Activated CD4-positive, alpha-beta T cell treated with anti-CD3 and anti-CD28 coated beads for 36 hours (primary cell): Measurements from ENCODE around the gene CALHM6. TPM values are rescaled to one million over a fixed set of nuclear protein-coding genes. Genes with fewer than 3 reads are reported as not detected.
A peak's percentile ranks its signal among the peaks of the same experiment; 100 is the strongest.

Source experiments
- ATAC-seq: fragments of 200-7000 bp; cut with Tn5 transposase; one replicate; pipeline ENCODE4 v1.10.0; 2021; ENCODE audit warnings: mild to moderate bottlenecking, moderate library complexity
- CTCF ChIA-PET: fragments of 350-600 bp; sonication (Branson Sonifier 250); formaldehyde crosslinking; loops from one replicate; lab custom pipeline; 2021; ENCODE audit warnings: antibody characterized with exemption; lab: Charles Lee
- POLR2A ChIA-PET: fragments of 350-600 bp; sonication (Branson Sonifier 250); formaldehyde crosslinking; loops from one replicate; lab custom pipeline; 2021; ENCODE audit warnings: antibody characterized with exemption, inconsistent platforms; lab: Charles Lee
- DNase-seq: peaks from one replicate; pipeline ENCODE4 v3.0.0-alpha.2; 2020
- H3K27ac Mint-ChIP-seq: one replicate; pipeline ENCODE4 v1.8.0; 2021; ENCODE audit warnings: mixed read lengths
- H3K27me3 Mint-ChIP-seq: one replicate; pipeline ENCODE4 v1.8.0; 2021; ENCODE audit warnings: mixed read lengths
- H3K36me3 Mint-ChIP-seq: one replicate; pipeline ENCODE4 v1.8.0; 2021; ENCODE audit warnings: low read depth, mixed read lengths
- H3K4me1 Mint-ChIP-seq: one replicate; pipeline ENCODE4 v1.8.0; 2021; ENCODE audit warnings: mixed read lengths
- H3K4me3 Mint-ChIP-seq: one replicate; pipeline ENCODE4 v1.8.0; 2021; ENCODE audit warnings: mild to moderate bottlenecking, moderate library complexity, mixed read lengths
- H3K9me3 Mint-ChIP-seq: one replicate; pipeline ENCODE4 v1.8.0; 2021; ENCODE audit warnings: low read depth, mixed read lengths
- intact Hi-C, 2 experiments: fragments of 100-400 bp; cut with DNase I in 1 of 2; cut with micrococcal nuclease in 1 of 2; formaldehyde crosslinking; loops; one replicate each; pipeline versions ENCODE4 v1.14.2 to v1.15.1; 2022 to 2024; cut with DNase I, micrococcal nuclease
- total RNA-seq, 2 experiments: library from RNA; stranded (reverse); gene quantifications; one replicate each; pipeline ENCODE4 v1.2.3, GENCODE V29; 2021

Gene CALHM6
- total RNA-seq: 10 to 100 TPM in 1 of 2 experiments, 1 to 10 TPM in 1; 7.1 to 10.0 TPM

DNA sequence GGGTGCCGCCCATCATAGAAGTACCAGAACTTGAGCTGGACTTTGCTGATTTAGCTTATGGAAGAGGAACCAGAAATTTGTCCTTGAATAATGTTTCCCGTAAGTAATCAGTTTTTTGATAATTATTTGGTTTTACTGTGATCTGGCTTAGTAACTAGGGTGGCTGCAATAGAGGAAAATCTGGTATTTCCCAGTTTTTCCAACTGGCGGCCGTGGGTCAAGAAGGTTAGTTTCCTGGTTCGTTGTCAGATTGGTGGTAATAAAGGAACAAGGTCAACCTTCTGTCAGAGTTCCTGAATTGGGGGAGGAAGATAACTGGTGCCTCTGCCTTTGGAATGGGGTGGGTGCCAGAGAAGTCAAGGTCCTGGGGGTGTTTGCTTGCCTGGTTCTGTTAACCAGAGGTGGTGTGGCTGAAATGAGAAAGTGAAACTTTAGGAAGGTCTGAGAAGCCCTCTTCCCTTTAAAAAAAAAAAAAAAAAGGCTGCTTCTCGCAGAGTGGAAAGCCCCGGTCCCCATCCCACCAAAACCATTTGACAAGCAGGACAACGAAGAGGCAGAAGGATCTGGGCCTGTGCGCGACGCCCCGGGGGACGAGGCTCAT lies at the start of gene CALHM6:
Gene CALHM6, plus strand, starts transcription at position 45 of the 601 bp plus-strand sequence. Its CDS starts 555 bp downstream, at position 600.
- CTCF ChIA-PET: interaction anchor here (0.6 to 1.2 kb wide), 2 partner anchors 24 to 123 kb away, joined by 3 read pairs; no protein-coding TSS in a partner anchor
- DNase-seq (no peak), ATAC-seq (no peak)
- POLR2A ChIA-PET: no interaction called here
- Mint-ChIP-seq H3K36me3 (no peaks in the 10 kb centered on the region), H3K27me3 (peaks cover 31% of the 10 kb centered on the region), H3K27ac (peak within 1 kb of the TSS; percentile 79), H3K4me1 (peaks cover 34% of the 10 kb centered on the region), H3K4me3 (peak within 1 kb of the TSS; percentile 57), H3K9me3 (no peaks in the 10 kb centered on the region)
- intact Hi-C loops: loop anchor here (5.0 kb wide), 3 partner anchors 179 to 359 kb away; partner anchors contain the start of genes NT5DC1 (in 1 of the 2) and TSPYL1 (in 1 of the 2)

DNA sequence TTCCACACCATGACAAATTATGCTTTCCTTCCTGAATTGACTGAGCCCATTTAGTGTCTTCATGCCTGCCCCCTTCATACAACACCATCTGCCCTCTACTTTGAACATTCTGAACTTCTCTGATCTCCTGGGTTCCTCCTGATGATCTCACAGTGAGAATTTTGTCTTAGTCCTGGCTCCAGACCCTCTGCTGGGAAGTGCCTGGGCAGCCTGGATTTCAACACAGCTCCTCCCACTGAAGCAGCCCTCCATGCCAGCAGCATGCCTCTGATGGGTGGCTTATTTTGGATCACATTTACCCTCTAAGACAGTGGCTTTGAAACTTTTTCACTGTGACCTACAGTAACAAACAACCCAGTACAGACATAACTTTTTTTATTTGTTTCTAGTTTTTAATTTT lies 48.9 kb upstream of the CALHM6 start:
- DNase-seq (no peak), ATAC-seq (no peak)
- POLR2A ChIA-PET: no interaction called here
- Mint-ChIP-seq H3K4me1 (peaks cover 2% of the 10 kb centered on the region), H3K36me3 (no peaks in the 10 kb centered on the region), H3K27ac (no peak overlapping the region), H3K4me3 (no peak overlapping the region), H3K27me3 (no peaks in the 10 kb centered on the region), H3K9me3 (no peaks in the 10 kb centered on the region)
- intact Hi-C loops: no loop called here
- CTCF ChIA-PET: no interaction called here

DNA sequence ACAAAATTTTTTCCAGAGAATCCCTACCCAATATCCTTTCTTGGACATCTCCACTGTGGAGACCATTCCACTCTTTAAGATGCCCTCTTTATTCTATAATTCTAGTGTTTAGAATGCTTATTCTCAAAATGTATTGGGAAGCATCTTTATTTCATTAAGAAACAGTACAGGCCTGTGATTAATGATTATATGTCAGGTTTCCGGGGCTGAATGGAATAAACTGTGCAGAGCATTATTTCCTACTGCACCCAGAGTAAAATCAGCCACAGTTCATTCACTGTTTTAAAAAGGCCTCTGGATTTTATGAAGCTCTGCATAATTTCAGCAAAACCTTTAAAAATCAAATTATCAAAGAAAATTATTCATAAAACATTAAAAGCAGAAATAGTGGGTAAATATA lies 47.8 kb upstream of the CALHM6 start:
- Mint-ChIP-seq H3K9me3 (no peaks in the 10 kb centered on the region), H3K4me3 (no peak overlapping the region), H3K27me3 (no peaks in the 10 kb centered on the region), H3K27ac (no peak overlapping the region), H3K36me3 (no peaks in the 10 kb centered on the region), H3K4me1 (peaks cover 2% of the 10 kb centered on the region)
- ChIA-PET CTCF (interaction anchor here (1.0 kb wide), 1 partner anchor 9 kb away, joined by 3 read pairs; no protein-coding TSS in a partner anchor), POLR2A (no interaction called here)
- DNase-seq (no peak), ATAC-seq (no peak)
- intact Hi-C loops: no loop called here

- POLR2A ChIA-PET: no interaction called here
- no peak for ATAC-seq
- intact Hi-C loops: no loop called here
- Mint-ChIP-seq H3K36me3 (no peaks in the 10 kb centered on the region), H3K9me3 (no peaks in the 10 kb centered on the region), H3K4me3 (no peak overlapping the region), H3K27ac (no peak overlapping the region), H3K27me3 (no peaks in the 10 kb centered on the region), H3K4me1 (peaks cover 4% of the 10 kb centered on the region)
- CTCF ChIA-PET: no interaction called here
- DNase-seq: no peak
These were observed 43.5 kb upstream of the CALHM6 start for GRCh38 chr6:116417661-116418060.

GRCh38 chr6:116419069-116419786 lies 41.9 kb upstream of the CALHM6 start:
- no peak overlapping the region for H3K4me3 Mint-ChIP-seq
- H3K9me3 Mint-ChIP-seq: no peaks in the 10 kb centered on the region
- no peaks in the 10 kb centered on the region for H3K36me3 Mint-ChIP-seq
- H3K27me3 Mint-ChIP-seq: no peaks in the 10 kb centered on the region
- ChIA-PET POLR2A (no interaction called here), CTCF (interaction anchor here (1.5 to 1.6 kb wide), 2 partner anchors 9 to 132 kb away, joined by 4 to 5 read pairs; no protein-coding TSS in a partner anchor)
- H3K4me1 Mint-ChIP-seq: peaks cover 4% of the 10 kb centered on the region
- intact Hi-C loops: no loop called here
- DNase-seq (no peak), ATAC-seq (peak; percentile 51)
- H3K27ac Mint-ChIP-seq: peak overlapping the region; percentile 49

- H3K9me3 Mint-ChIP-seq: no peaks in the 10 kb centered on the region
- H3K4me1 Mint-ChIP-seq: peaks cover 4% of the 10 kb centered on the region
- ATAC-seq (no peak), DNase-seq (no peak)
- intact Hi-C loops: no loop called here
- ChIA-PET CTCF (interaction anchor here (0.6 kb wide), 1 partner anchor 159 kb away, joined by 3 read pairs; no protein-coding TSS in a partner anchor), POLR2A (no interaction called here)
- no peak overlapping the region for H3K27ac Mint-ChIP-seq
- no peak overlapping the region for H3K4me3 Mint-ChIP-seq
- no peaks in the 10 kb centered on the region for H3K36me3 Mint-ChIP-seq
- no peaks in the 10 kb centered on the region for H3K27me3 Mint-ChIP-seq
These were observed 40.8 kb upstream of the CALHM6 start for GRCh38 chr6:116420341-116420740.

- no peak overlapping the region for H3K27ac Mint-ChIP-seq
- POLR2A ChIA-PET: no interaction called here
- no peaks in the 10 kb centered on the region for H3K27me3 Mint-ChIP-seq
- DNase-seq: no peak
- ATAC-seq: no peak
- peaks cover 4% of the 10 kb centered on the region for H3K4me1 Mint-ChIP-seq
- intact Hi-C loops: no loop called here
- no peak overlapping the region for H3K4me3 Mint-ChIP-seq
- CTCF ChIA-PET: interaction anchor here (1.1 to 1.9 kb wide), 4 partner anchors 9 to 113 kb away, joined by 3 to 6 read pairs (median 4); no protein-coding TSS in a partner anchor
- H3K9me3 Mint-ChIP-seq: no peaks in the 10 kb centered on the region
- H3K36me3 Mint-ChIP-seq: no peaks in the 10 kb centered on the region
These were observed 38.9 kb upstream of the CALHM6 start for GRCh38 chr6:116422238-116422637.

DNA sequence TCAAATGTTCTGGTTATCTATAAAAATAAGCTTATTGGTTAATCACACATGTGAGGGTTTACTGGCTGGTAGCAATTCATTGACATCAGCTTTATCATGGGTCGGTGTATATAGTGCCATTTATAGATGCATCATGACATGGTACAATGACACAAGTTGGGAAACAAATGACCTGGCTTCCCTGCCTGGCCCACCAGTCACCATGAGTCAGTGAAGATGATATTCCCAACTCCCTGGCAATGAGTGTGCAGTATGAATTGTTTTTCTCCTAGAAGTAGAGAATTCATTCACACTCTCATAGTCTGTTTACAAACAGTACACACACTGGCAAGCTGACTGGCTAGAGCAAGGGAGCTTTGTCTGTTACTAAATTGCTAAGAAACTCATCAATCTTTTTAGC lies 37.2 kb upstream of the CALHM6 start:
- ChIA-PET POLR2A (no interaction called here), CTCF (interaction anchor here (1.2 kb wide), 1 partner anchor 9 kb away, joined by 3 read pairs; no protein-coding TSS in a partner anchor)
- H3K4me3 Mint-ChIP-seq: no peak overlapping the region
- ATAC-seq (no peak), DNase-seq (no peak)
- H3K27ac Mint-ChIP-seq: no peak overlapping the region
- intact Hi-C loops: no loop called here
- H3K9me3 Mint-ChIP-seq: no peaks in the 10 kb centered on the region
- H3K4me1 Mint-ChIP-seq: peaks cover 2% of the 10 kb centered on the region
- H3K36me3 Mint-ChIP-seq: no peaks in the 10 kb centered on the region
- no peaks in the 10 kb centered on the region for H3K27me3 Mint-ChIP-seq

GRCh38 chr6:116426551-116426950 lies 34.6 kb upstream of the CALHM6 start:
- H3K9me3 Mint-ChIP-seq: no peaks in the 10 kb centered on the region
- H3K4me3 Mint-ChIP-seq: no peak overlapping the region
- H3K36me3 Mint-ChIP-seq: no peaks in the 10 kb centered on the region
- intact Hi-C loops: no loop called here
- no peaks in the 10 kb centered on the region for H3K27me3 Mint-ChIP-seq
- ATAC-seq: no peak
- CTCF ChIA-PET: interaction anchor here (0.8 kb wide), 1 partner anchor 134 kb away, joined by 3 read pairs; no protein-coding TSS in a partner anchor
- POLR2A ChIA-PET: no interaction called here
- no peak overlapping the region for H3K27ac Mint-ChIP-seq
- no peaks in the 10 kb centered on the region for H3K4me1 Mint-ChIP-seq
- DNase-seq: no peak

DNA sequence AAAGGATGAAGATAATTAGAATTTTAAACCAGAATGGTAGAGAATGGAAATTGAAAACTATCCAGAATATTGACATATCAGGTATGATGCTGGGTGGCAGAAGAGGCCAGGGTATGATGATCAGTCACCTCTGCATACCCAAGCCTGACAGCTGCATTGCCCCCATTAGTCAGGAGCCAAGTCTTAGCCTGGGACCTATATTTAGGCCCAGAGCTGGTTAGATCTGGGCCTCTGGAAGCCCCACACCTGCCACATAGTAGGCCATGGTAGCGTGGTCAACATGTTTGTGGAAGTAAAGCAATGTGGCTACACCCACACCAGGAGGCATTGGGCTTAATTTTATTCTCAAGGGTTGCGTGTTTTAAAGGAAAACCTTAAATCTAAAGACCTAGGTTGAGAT lies 32.1 kb upstream of the CALHM6 start:
- DNase-seq (no peak), ATAC-seq (no peak)
- no peak overlapping the region for H3K27ac Mint-ChIP-seq
- intact Hi-C loops: no loop called here
- POLR2A ChIA-PET: no interaction called here
- no peaks in the 10 kb centered on the region for H3K9me3 Mint-ChIP-seq
- CTCF ChIA-PET: interaction anchor here (1.9 kb wide), 1 partner anchor 12 kb away, joined by 4 read pairs; no protein-coding TSS in a partner anchor
- H3K4me1 Mint-ChIP-seq: no peaks in the 10 kb centered on the region
- H3K27me3 Mint-ChIP-seq: no peaks in the 10 kb centered on the region
- H3K4me3 Mint-ChIP-seq: no peak overlapping the region
- H3K36me3 Mint-ChIP-seq: no peaks in the 10 kb centered on the region

DNA sequence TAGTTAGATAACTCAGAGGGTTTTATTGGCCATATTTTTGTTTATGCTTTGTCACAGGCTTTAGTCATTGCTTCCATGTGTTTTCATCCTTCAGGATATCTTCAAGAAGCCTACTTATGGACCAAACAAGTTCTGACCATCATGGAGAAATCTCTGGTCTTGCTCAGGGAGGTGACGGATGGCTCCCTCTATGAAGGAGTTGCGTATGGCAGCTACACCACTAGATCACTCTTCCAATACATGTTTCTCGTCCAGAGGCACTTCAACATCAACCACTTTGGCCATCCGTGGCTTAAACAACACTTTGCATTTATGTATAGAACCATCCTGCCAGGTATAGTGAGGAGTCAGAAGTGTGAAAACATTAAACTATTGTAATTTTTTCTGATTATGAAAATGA lies 30.3 kb upstream of the CALHM6 start:
- Mint-ChIP-seq H3K27me3 (no peaks in the 10 kb centered on the region), H3K9me3 (no peaks in the 10 kb centered on the region), H3K4me1 (no peaks in the 10 kb centered on the region), H3K36me3 (no peaks in the 10 kb centered on the region), H3K4me3 (no peak overlapping the region), H3K27ac (no peak overlapping the region)
- DNase-seq (no peak), ATAC-seq (no peak)
- intact Hi-C loops: no loop called here
- ChIA-PET POLR2A (no interaction called here), CTCF (no interaction called here)
